Astrocyte (in vitro differentiated cells and primary cell): ENCODE results near the gene MAN1B1. TPM values are rescaled to one million over a fixed set of nuclear protein-coding genes. Genes with fewer than 3 reads are reported as not detected.

Experiments
- DNase-seq: peaks from one replicate; pipeline ENCODE4 v3.0.0-alpha.2; 2010; ENCODE audit warnings: low read depth
- FAIRE-seq: peaks from 2 replicates; lab custom pipeline; 2011; peaks lifted over from hg19 to GRCh38; lab: Jason Lieb, UNC
- H2AFZ ChIP-seq: 2 replicates; pipeline ENCODE4 v1.6.0; 2012; ENCODE audit warnings: low read depth, low read length, inconsistent platforms
- H3K27ac ChIP-seq: 2 replicates; pipeline ENCODE4 v1.5.1; 2011; ENCODE audit warnings: low read depth, low read length, inconsistent platforms
- H3K27me3 ChIP-seq: 2 replicates; pipeline ENCODE4 v1.6.0; 2011; ENCODE audit warnings: low read length, inconsistent platforms; ENCODE audit not compliant: insufficient read depth
- H3K36me3 ChIP-seq: 2 replicates; pipeline ENCODE4 v1.5.1; 2011; ENCODE audit warnings: low read length, inconsistent platforms; ENCODE audit not compliant: insufficient read depth
- H3K4me1 ChIP-seq: 2 replicates; pipeline ENCODE4 v1.5.1; 2011; ENCODE audit warnings: low read length, inconsistent platforms; ENCODE audit not compliant: insufficient read depth
- H3K4me2 ChIP-seq: 2 replicates; pipeline ENCODE4 v1.6.0; 2012; ENCODE audit warnings: low read length, inconsistent platforms
- H3K4me3 ChIP-seq: 2 replicates; pipeline ENCODE4 v1.5.1; 2011; ENCODE audit warnings: low read depth, mild to moderate bottlenecking, low read length, inconsistent platforms; ENCODE audit not compliant: insufficient read depth
- H3K79me2 ChIP-seq: 2 replicates; pipeline ENCODE4 v1.6.0; 2012; ENCODE audit warnings: mild to moderate bottlenecking, low read length, inconsistent platforms; ENCODE audit not compliant: insufficient read depth
- H3K9ac ChIP-seq: 2 replicates; pipeline ENCODE4 v1.6.0; 2012; ENCODE audit warnings: mild to moderate bottlenecking, low read length, inconsistent platforms
- H3K9me3 ChIP-seq: 2 replicates; pipeline ENCODE4 v1.5.1; 2012; ENCODE audit warnings: low read depth, mild to moderate bottlenecking, low read length, inconsistent platforms; ENCODE audit not compliant: insufficient read depth
- H4K20me1 ChIP-seq: 2 replicates; pipeline ENCODE4 v1.6.0; 2012; ENCODE audit warnings: low read length, inconsistent platforms; ENCODE audit not compliant: insufficient read depth
- H3K27ac Mint-ChIP-seq: one replicate; pipeline ENCODE4 v1.8.0; 2021; ENCODE audit warnings: mild to moderate bottlenecking, mixed read lengths; ENCODE audit not compliant: unreplicated experiment
- H3K27me3 Mint-ChIP-seq: one replicate; pipeline ENCODE4 v1.8.0; 2021; ENCODE audit warnings: low read depth, mixed read lengths; ENCODE audit not compliant: unreplicated experiment
- H3K36me3 Mint-ChIP-seq: one replicate; pipeline ENCODE4 v1.8.0; 2021; ENCODE audit warnings: low read depth, mixed read lengths; ENCODE audit not compliant: unreplicated experiment
- H3K4me1 Mint-ChIP-seq: one replicate; pipeline ENCODE4 v1.8.0; 2021; ENCODE audit warnings: low read depth, mixed read lengths; ENCODE audit not compliant: unreplicated experiment
- H3K4me3 Mint-ChIP-seq: one replicate; pipeline ENCODE4 v1.8.0; 2021; ENCODE audit warnings: mild to moderate bottlenecking, moderate library complexity, mixed read lengths; ENCODE audit not compliant: unreplicated experiment
- H3K9me3 Mint-ChIP-seq: one replicate; pipeline ENCODE4 v1.8.0; 2021; ENCODE audit warnings: mild to moderate bottlenecking, mixed read lengths; ENCODE audit not compliant: unreplicated experiment
- EZH2 ChIP-seq: IDR thresholded peaks from 2 replicates; pipeline ENCODE4 v1.6.1; 2012; ENCODE audit warnings: mild to moderate bottlenecking, low read length, inconsistent platforms; ENCODE audit not compliant: insufficient read depth
- total RNA-seq: library from RNA; stranded (reverse); gene quantifications from 2 replicates; pipeline ENCODE4 v1.2.1, GENCODE V29; 2021
- TF ChIP-seq, protein P1 (sequence below): IDR thresholded peaks from 2 replicates; pipeline ENCODE4 v1.5.1; 2011; ENCODE audit warnings: low read depth, mild to moderate bottlenecking, inconsistent platforms, low read length, moderate library complexity; ENCODE audit not compliant: insufficient read depth

MAN1B1 gene
- total RNA-seq, 1 donor from 2014 or later, result 69.2 TPM

DNA sequence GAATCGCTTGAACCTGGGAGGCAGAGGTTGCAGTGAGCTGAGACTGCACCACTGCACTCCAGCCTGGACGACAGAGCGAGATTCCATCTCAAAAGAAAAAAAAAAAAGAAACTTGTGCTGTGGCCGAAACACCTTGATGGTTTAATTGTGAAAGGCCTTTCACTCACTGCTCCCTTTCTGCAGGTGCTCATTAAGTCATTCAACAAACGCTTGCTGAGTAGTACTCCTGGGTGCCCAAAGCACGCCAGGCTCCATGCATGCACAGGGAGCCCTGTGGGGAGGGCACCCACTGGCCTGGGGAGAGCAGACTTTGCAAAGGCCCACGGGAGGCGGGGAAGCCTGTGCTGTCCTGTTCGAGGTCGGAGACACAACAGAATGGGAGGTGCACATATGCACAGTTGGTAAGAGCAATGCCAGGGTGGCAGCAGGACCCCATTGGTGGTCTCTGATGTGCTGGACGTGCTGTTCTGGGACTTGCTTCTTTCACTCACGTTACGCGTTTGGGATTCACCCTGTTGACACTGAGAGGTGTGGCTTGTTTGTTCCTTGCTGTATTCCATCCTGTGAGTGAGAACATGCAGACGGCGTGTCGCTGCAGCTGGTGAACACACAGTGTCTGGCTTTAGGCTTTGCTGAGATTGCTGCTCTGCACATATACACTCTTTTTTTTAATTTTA, 29.9 kb upstream of the MAN1B1 start:
- H3K4me3 Mint-ChIP-seq, result no peak overlapping the region
- no peaks in the 10 kb centered on the region for H3K4me1 Mint-ChIP-seq
- Histone ChIP-seq H3K9ac (no peak overlapping the region), H3K27me3 (peaks cover 14% of the 10 kb centered on the region), H4K20me1 (no peaks in the 10 kb centered on the region), H3K4me2 (no peak overlapping the region), H3K4me1 (peaks cover 5% of the 10 kb centered on the region), H3K36me3 (no peaks in the 10 kb centered on the region), H3K4me3 (no peak overlapping the region), H3K27ac (no peak overlapping the region), H3K9me3 (no peaks in the 10 kb centered on the region), H2AFZ (no peak overlapping the region), H3K79me2 (no peaks in the 10 kb centered on the region)
- peaks cover 40% of the 10 kb centered on the region for H3K27me3 Mint-ChIP-seq
- TF ChIP-seq, protein P1, sequence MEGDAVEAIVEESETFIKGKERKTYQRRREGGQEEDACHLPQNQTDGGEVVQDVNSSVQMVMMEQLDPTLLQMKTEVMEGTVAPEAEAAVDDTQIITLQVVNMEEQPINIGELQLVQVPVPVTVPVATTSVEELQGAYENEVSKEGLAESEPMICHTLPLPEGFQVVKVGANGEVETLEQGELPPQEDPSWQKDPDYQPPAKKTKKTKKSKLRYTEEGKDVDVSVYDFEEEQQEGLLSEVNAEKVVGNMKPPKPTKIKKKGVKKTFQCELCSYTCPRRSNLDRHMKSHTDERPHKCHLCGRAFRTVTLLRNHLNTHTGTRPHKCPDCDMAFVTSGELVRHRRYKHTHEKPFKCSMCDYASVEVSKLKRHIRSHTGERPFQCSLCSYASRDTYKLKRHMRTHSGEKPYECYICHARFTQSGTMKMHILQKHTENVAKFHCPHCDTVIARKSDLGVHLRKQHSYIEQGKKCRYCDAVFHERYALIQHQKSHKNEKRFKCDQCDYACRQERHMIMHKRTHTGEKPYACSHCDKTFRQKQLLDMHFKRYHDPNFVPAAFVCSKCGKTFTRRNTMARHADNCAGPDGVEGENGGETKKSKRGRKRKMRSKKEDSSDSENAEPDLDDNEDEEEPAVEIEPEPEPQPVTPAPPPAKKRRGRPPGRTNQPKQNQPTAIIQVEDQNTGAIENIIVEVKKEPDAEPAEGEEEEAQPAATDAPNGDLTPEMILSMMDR, result no peak
- TF ChIP-seq EZH2, result no peak
- no peaks in the 10 kb centered on the region for H3K36me3 Mint-ChIP-seq
- no peak for FAIRE-seq
- H3K9me3 Mint-ChIP-seq, result no peaks in the 10 kb centered on the region
- H3K27ac Mint-ChIP-seq, result no peak overlapping the region
- DNase-seq, result no peak

DNA sequence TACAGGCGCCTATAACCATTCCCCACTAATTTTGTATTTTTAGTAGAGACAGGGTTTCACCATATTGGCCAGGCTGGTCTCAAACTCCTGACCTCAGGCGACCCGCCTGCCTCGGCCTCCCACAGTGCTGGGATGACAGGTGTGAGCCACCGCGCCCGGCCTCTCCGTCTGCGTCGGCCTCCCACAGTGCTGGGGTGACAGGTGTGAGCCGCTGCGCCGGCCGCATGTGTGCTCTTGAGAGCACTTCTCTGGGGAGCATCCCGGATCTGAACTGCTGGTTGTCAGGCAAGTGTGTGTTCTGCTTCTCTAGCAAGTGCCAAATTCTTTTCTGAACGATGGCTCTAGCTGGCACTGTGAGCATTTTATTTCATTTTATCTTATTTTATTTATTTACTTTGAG, 29.2 kb upstream of the MAN1B1 start:
- no peak for FAIRE-seq
- H3K9ac ChIP-seq, result no peak overlapping the region
- peaks cover 39% of the 10 kb centered on the region for H3K27me3 Mint-ChIP-seq

More for the DNA sequence above, 29.2 kb upstream of the MAN1B1 start:
- Histone ChIP-seq H2AFZ (no peak overlapping the region), H3K4me2 (no peak overlapping the region), H3K27ac (no peak overlapping the region), H3K27me3 (peaks cover 12% of the 10 kb centered on the region), H3K36me3 (no peaks in the 10 kb centered on the region), H3K79me2 (no peaks in the 10 kb centered on the region), H3K4me3 (no peak overlapping the region), H3K4me1 (peaks cover 5% of the 10 kb centered on the region), H3K9me3 (no peaks in the 10 kb centered on the region), H4K20me1 (no peaks in the 10 kb centered on the region)
- Mint-ChIP-seq H3K36me3 (no peaks in the 10 kb centered on the region), H3K9me3 (no peaks in the 10 kb centered on the region), H3K4me1 (no peaks in the 10 kb centered on the region), H3K4me3 (no peak overlapping the region), H3K27ac (no peak overlapping the region)
- no peak for DNase-seq
- TF ChIP-seq EZH2, result no peak
- TF ChIP-seq, protein P1, result no peak
